GM12878 (cell line): Measurements from ENCODE around the gene MYO9B. TPM values are rescaled to one million over a fixed set of nuclear protein-coding genes. Genes with fewer than 3 reads are reported as not detected.

Experiments
- ATAC-seq: fragments of 200-7000 bp; cut with Tn5 transposase; 3 replicates; pipeline ENCODE4 v1.9.1; 2020; ENCODE audit warnings: mild to moderate bottlenecking, moderate library complexity
- BruUV-seq: library from RNA; stranded (reverse); fragments of 400-500 nt; replicated peaks from 2 replicates; lab custom pipeline; 2021; lab: Mats Ljungman, UMichigan
- CTCF ChIA-PET: fragments of 300-600 bp; sonication (Branson Sonifier 250); formaldehyde crosslinking; extraction: SDS; loops from one replicate; lab custom pipeline; 2021; ENCODE audit warnings: inconsistent platforms; lab: Yijun Ruan, JAX
- POLR2A ChIA-PET: fragments of 350-600 bp; formaldehyde crosslinking; extraction: SDS; loops from one replicate; lab custom pipeline; 2021; ENCODE audit warnings: inconsistent platforms; lab: Charles Lee
- RAD21 ChIA-PET: fragments of 300-600 bp; sonication (Branson Sonifier 250); formaldehyde crosslinking; loops from one replicate; lab custom pipeline; 2023; ENCODE audit warnings: antibody characterized with exemption; ENCODE audit not compliant: unreplicated experiment; lab: Charles Lee
- SMC1A ChIA-PET: fragments of 300-600 bp; sonication (Branson Sonifier 250); formaldehyde crosslinking; loops from one replicate; lab custom pipeline; 2023; ENCODE audit not compliant: unreplicated experiment, uncharacterized antibody; lab: Charles Lee
- DNase-seq: peaks from one replicate; pipeline ENCODE4 v3.0.0-alpha.2; 2011; ENCODE audit warnings: low read depth, low spot score
- FAIRE-seq: peaks from 3 replicates; lab custom pipeline; 2011; peaks lifted over from hg19 to GRCh38; lab: Jason Lieb, UNC
- H2AFZ ChIP-seq: 2 replicates; pipeline ENCODE4 v1.6.0; 2011; ENCODE audit warnings: low read depth, low read length, control low read depth; ENCODE audit not compliant: control insufficient read depth
- H3K27ac ChIP-seq: 2 replicates; pipeline ENCODE4 v1.5.1; 2011; ENCODE audit warnings: control low read depth; ENCODE audit not compliant: control insufficient read depth, insufficient read depth
- H3K27me3 ChIP-seq, 2 experiments: replicated peaks in 1 of 2; 2 replicates each; pipeline versions ENCODE4 v1.6.0 to v1.6.1; 2011; ENCODE audit warnings: low read length in 1 of 2; ENCODE audit not compliant: control insufficient read depth in 2 of 2, insufficient read depth in 2 of 2
- H3K36me3 ChIP-seq, 2 experiments: 2 replicates each; pipeline ENCODE4 v1.5.1; 2011; ENCODE audit warnings: low read length in 1 of 2; ENCODE audit not compliant: control insufficient read depth in 2 of 2, insufficient read depth in 2 of 2
- H3K4me1 ChIP-seq: 2 replicates; pipeline ENCODE4 v1.6.1; 2011; ENCODE audit warnings: mild to moderate bottlenecking, low read length, moderate library complexity, mixed read lengths; ENCODE audit not compliant: control insufficient read depth, insufficient read depth
- H3K4me2 ChIP-seq: 2 replicates; pipeline ENCODE4 v1.6.0; 2011; ENCODE audit warnings: control low read depth; ENCODE audit not compliant: control insufficient read depth, insufficient read depth
- H3K4me3 ChIP-seq: fragments of 200-600 bp; sonication (generic); 2 replicates; pipeline ENCODE4 v1.5.1; 2016
- H3K79me2 ChIP-seq: 2 replicates; pipeline ENCODE4 v1.6.0; 2011; ENCODE audit warnings: low read length; ENCODE audit not compliant: control insufficient read depth, insufficient read depth
- H3K9ac ChIP-seq: 2 replicates; pipeline ENCODE4 v1.8.0; 2011; ENCODE audit warnings: low read length, control low read depth, mixed read lengths; ENCODE audit not compliant: control insufficient read depth, insufficient read depth
- H3K9me3 ChIP-seq: replicated peaks from 3 replicates; pipeline ENCODE4 v1.5.1; 2011; ENCODE audit warnings: mild to moderate bottlenecking, low read length; ENCODE audit not compliant: control insufficient read depth, insufficient read depth
- H4K20me1 ChIP-seq: 2 replicates; pipeline ENCODE4 v1.6.0; 2011; ENCODE audit not compliant: control insufficient read depth, insufficient read depth
- CTCF ChIP-seq, 3 experiments: IDR thresholded peaks in 2 of 3; conservative IDR thresholded peaks in 1 of 3; 2 replicates each; pipeline ENCODE4 v1.5.1; 2011; ENCODE audit warnings: low read depth in 3 of 3, low read length in 3 of 3, mild to moderate bottlenecking in 3 of 3, control low read depth in 2 of 3, moderate library complexity in 2 of 3, inconsistent platforms in 1 of 3, mixed read lengths in 1 of 3; ENCODE audit not compliant: control insufficient read depth in 2 of 3, insufficient read depth in 1 of 3; ENCODE audit errors: extremely low read depth in 1 of 3
- EP300 ChIP-seq, 2 experiments: fragments of 150-350 bp in 1 of 2; IDR thresholded peaks; 2 replicates each; pipeline ENCODE4 v1.6.1; 2011 to 2012; ENCODE audit warnings: low read depth in 2 of 2, low read length in 2 of 2, borderline replicate concordance in 1 of 2, improper control_type of control experiment in 1 of 2, inconsistent platforms in 1 of 2; ENCODE audit not compliant: control insufficient read depth in 1 of 2
- GATAD2B ChIP-seq: fragments of 450-650 bp; conservative IDR thresholded peaks from 2 replicates; pipeline ENCODE4 v1.6.1; 2017; ENCODE audit warnings: low read depth, mild to moderate bottlenecking, moderate library complexity
- KDM1A ChIP-seq: fragments of 200-600 bp; sonication (generic); IDR thresholded peaks from 2 replicates; pipeline ENCODE4 v1.6.1; 2016; ENCODE audit warnings: borderline replicate concordance
- MTA3 ChIP-seq: IDR thresholded peaks from 2 replicates; pipeline ENCODE4 v1.6.1; 2012; ENCODE audit warnings: low read length, inconsistent platforms, borderline replicate concordance
- PAX5 ChIP-seq: IDR thresholded peaks from 2 replicates; pipeline ENCODE4 v1.6.1; 2011; ENCODE audit warnings: low read depth, low read length, borderline replicate concordance
- POLR2A ChIP-seq: IDR thresholded peaks from 2 replicates; pipeline ENCODE4 v1.6.1; 2011; ENCODE audit warnings: low read depth, mild to moderate bottlenecking, low read length
- SMC3 ChIP-seq: IDR thresholded peaks from 2 replicates; pipeline ENCODE4 v1.6.1; 2011; ENCODE audit warnings: low read length, improper control_type of control experiment, borderline replicate concordance
- WGBS: methylation state at CpG from one replicate; pipeline ENCODE4 v1.1.6; 2016; ENCODE audit warnings: low lambda C conversion rate; ENCODE audit not compliant: insufficient replicate concordance, insufficient coverage; ENCODE audit errors: missing lambda C conversion rate; 5-methylcytosine and 5-hydroxymethylcytosine counted together
- in situ Hi-C: fragments of 300-500 bp; cut with MboI; formaldehyde crosslinking; loops from 9 replicates; pipeline ENCODE4 v1.14.3; 2018; ENCODE audit warnings: mixed read lengths
- intact Hi-C: fragments of 100-400 bp; cut with micrococcal nuclease; formaldehyde crosslinking; loops from one replicate; pipeline ENCODE4 v1.14.2; 2022; ENCODE audit not compliant: unreplicated experiment
- polyA plus RNA-seq, 11 experiments: library from polyadenylated mRNA; depleted of rRNA in 4 of 11; unstranded in 6 of 11; stranded (reverse) in 5 of 11; fragments of >200 nt; fragmentation: Nextera tagmentation in 4 of 11; fragmentation: Illumina TruSeq in 1 of 11; extraction: Ambion mirVana in 4 of 11; extraction: Trizol in 1 of 11; gene quantifications; 1 replicate in 1 of 11; 2 replicates in 10 of 11; pipeline versions ENCODE4 v1.2.1 to v1.2.3, GENCODE V29; 2011 to 2016; ENCODE audit warnings: inconsistent platforms in 2 of 11, missing spikeins in 2 of 11, low read depth in 1 of 11
- total RNA-seq, 4 experiments: library from RNA; depleted of rRNA in 3 of 4; stranded (reverse); fragments of >200 nt in 3 of 4; fragmentation: Illumina TruSeq in 1 of 4; extraction: Trizol in 1 of 4; gene quantifications; 2 replicates each; pipeline versions ENCODE4 v1.2.1 to v1.2.3, GENCODE V29; 2013 to 2021
- TF ChIP-seq, protein P1 (sequence below): IDR thresholded peaks from 2 replicates; pipeline ENCODE4 v1.6.1; 2011; ENCODE audit warnings: borderline replicate concordance, low read depth, mild to moderate bottlenecking, moderate library complexity, mixed read lengths, low read length; ENCODE audit not compliant: insufficient read depth; ENCODE audit errors: extremely low read length
- TF ChIP-seq, protein P2 (sequence below): fragments of 450-650 bp; IDR thresholded peaks from 2 replicates; pipeline ENCODE4 v1.6.1; 2017; ENCODE audit warnings: low read depth, mild to moderate bottlenecking, moderate library complexity

MYO9B gene
- total and polyA plus RNA-seq, 10 of the 15 experiments (the other 5 are each of a cell fraction or from before 2014, with no cell fraction given), result 5.4 to 165 (median 45.8) TPM

DNA sequence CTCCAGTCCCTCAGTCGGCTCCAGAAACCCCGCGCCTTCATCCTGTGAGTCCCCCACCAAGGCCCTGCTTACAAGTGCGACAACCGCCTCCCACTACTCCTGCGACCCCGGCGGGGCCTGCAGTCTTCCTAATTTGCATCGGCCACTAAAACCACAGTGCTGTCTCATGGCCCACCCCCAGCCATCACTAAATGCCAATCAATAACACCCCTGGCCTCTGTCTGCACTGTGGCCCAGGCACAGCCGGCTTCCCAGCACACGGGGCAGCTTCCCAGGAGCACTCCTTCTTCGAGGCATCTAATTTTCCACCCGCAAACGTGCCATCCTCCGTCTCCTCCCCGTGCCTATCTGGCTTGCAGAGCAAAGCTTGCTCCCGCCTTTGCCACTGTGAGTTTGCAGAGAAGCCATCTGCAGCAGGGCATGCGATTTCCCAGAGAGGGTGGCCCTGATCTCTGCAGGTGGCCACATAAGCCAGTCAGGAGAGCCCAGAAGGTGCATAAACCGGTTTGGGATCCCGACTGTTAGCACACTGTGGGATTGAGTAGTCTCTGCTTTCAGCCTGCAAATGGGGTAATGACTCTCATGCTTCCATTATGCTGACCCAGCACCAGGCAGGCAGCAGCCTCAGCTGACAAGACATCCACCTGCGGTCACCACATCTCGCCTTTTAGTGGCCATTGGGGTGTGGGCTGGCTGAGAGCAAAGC is 105.6 kb downstream of the MYO9B start (continued):
- TF ChIP-seq, protein P1, sequence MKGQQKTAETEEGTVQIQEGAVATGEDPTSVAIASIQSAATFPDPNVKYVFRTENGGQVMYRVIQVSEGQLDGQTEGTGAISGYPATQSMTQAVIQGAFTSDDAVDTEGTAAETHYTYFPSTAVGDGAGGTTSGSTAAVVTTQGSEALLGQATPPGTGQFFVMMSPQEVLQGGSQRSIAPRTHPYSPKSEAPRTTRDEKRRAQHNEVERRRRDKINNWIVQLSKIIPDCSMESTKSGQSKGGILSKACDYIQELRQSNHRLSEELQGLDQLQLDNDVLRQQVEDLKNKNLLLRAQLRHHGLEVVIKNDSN, result no peak
- TF ChIP-seq PAX5, result no peak
- TF ChIP-seq EP300 (IDR thresholded peaks at IDR 0.05; ENCODE audit: borderline replicate concordance in 1 of 2, control insufficient read depth in 1 of 2, low read depth in 2 of 2, low read length in 2 of 2), result no peak
- TF ChIP-seq KDM1A, result no peak

DNA sequence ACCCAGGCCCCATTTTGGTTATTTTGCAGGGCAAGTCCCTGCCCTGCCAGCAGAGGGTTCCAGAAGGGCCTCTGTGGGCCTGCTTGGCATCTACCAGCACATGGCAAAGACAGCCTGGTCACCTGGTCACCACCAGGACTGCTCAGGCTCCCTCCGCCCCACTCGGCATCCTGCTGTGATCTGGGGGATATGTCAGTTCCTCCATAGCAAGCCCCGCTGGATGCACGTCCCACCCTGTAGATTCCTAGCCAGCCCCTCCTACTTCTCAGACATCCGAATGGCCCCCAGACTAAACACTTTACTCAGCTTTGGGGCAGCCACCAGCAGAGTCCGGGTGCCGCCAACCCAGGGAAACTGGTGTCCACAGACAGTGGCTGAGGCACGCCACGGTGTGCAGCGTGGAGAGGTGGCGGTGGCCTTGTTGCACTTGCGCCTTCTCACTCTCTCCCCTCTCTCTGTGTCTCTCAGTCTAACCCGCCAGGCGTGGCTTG is 107.7 kb downstream of the MYO9B start:
- 21% methylated on average over 14 of the region's 14 CpGs for WGBS
- in situ Hi-C loops (no loop called here), intact Hi-C loops (loop anchor here (10.0 kb wide), 1 partner anchor 119 kb away; no protein-coding TSS in a partner anchor)
- DNase-seq, result no peak
- ATAC-seq, result peak; percentile 69
- ChIA-PET CTCF (interaction anchor here (1.0 to 1.7 kb wide), 10 partner anchors 9 to 115 kb away, joined by 3 to 7 read pairs (median 4); partner anchors contain the start of genes ANKLE1, BABAM1 and MYO9B), RAD21 (interaction anchor here (0.9 to 2.1 kb wide), 8 partner anchors 52 to 112 kb away, joined by 4 to 12 read pairs (median 6); partner anchors contain the start of gene BABAM1), SMC1A (interaction anchor here (0.7 to 1.6 kb wide), 10 partner anchors 12 to 118 kb away, joined by 3 to 5 read pairs (median 3); no protein-coding TSS in a partner anchor)
- Histone ChIP-seq H3K4me2 (peak overlapping the region; percentile 92), H3K36me3 (peaks cover 27 to 32% of the 10 kb centered on the region in 2 experiments; a peak in 3 of 4 replicates), H3K27me3 (no peaks in the 10 kb centered on the region), H3K9me3 (no peaks in the 10 kb centered on the region), H4K20me1 (no peaks in the 10 kb centered on the region), H3K4me3 (peak overlapping the region; percentile 9; the same call in 1 of the 2 replicates), H3K9ac (peak overlapping the region; percentile 69), H3K27ac (peak overlapping the region; percentile 87), H3K4me1 (peaks cover 24% of the 10 kb centered on the region)
- BruUV-seq, result no TSS peak
- FAIRE-seq, result no peak
- TF ChIP-seq MTA3, result 0 out of 2 replicates have a peak, but pooled peaks have one; percentile 0
- TF ChIP-seq, protein P2, sequence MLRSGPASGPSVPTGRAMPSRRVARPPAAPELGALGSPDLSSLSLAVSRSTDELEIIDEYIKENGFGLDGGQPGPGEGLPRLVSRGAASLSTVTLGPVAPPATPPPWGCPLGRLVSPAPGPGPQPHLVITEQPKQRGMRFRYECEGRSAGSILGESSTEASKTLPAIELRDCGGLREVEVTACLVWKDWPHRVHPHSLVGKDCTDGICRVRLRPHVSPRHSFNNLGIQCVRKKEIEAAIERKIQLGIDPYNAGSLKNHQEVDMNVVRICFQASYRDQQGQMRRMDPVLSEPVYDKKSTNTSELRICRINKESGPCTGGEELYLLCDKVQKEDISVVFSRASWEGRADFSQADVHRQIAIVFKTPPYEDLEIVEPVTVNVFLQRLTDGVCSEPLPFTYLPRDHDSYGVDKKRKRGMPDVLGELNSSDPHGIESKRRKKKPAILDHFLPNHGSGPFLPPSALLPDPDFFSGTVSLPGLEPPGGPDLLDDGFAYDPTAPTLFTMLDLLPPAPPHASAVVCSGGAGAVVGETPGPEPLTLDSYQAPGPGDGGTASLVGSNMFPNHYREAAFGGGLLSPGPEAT, result no peak
- peak; percentile 67 for TF ChIP-seq POLR2A
- TF ChIP-seq GATAD2B, result 0 out of 2 replicates have a peak, but pooled peaks have one; percentile 22
- TF ChIP-seq SMC3, result peak; percentile 2; the same call in 1 of the 2 replicates
- peak; percentile 8 to 34 (median 34); a peak in 4 of 6 replicates for TF ChIP-seq CTCF (IDR thresholded peaks at IDR 0.05 in 2 of 3, conservative IDR thresholded peaks at IDR 0.05 in 1 of 3; ENCODE audit: control insufficient read depth in 2 of 3, extremely low read depth in 1 of 3, insufficient read depth in 1 of 3, low read depth in 3 of 3, low read length in 3 of 3)
- TF ChIP-seq, all 136 proteins: peak for 5
- H3K79me2 ChIP-seq, result no peaks in the 10 kb centered on the region
- POLR2A ChIA-PET, result interaction anchor here (0.5 to 1.4 kb wide), 4 partner anchors 13 to 117 kb away, joined by 3 to 9 read pairs (median 4); no protein-coding TSS in a partner anchor
- peak overlapping the region; percentile 51 for H2AFZ ChIP-seq
